Tibial nerve (tissue), 4 donors: Measurements from ENCODE around the gene UNC45A. TPM values are rescaled to one million over a fixed set of nuclear protein-coding genes. Genes with fewer than 3 reads are reported as not detected.
A peak's percentile ranks its signal among the peaks of the same experiment; 100 is the strongest.

Experiments used
- DNase-seq, 2 donors: peaks; one replicate each; pipeline ENCODE4 v3.0.0-alpha.2; 2019; ENCODE audit warnings: low spot score in 2 of 2
- H3K27ac ChIP-seq, 4 donors: fragments of 200-600 bp; sonication (generic) in 3 of 4; one replicate each; pipeline ENCODE4 v1.5.1; 2017 to 2019; ENCODE audit warnings: mild to moderate bottlenecking in 1 of 4
- H3K27me3 ChIP-seq, 2 donors: fragments of 200-600 bp; sonication (generic) in 1 of 2; one replicate each; pipeline versions ENCODE4 v1.5.1 to v1.6.0; 2017 to 2019
- H3K36me3 ChIP-seq, 3 donors: fragments of 200-600 bp; sonication (generic); one replicate each; pipeline ENCODE4 v1.5.1; 2018 to 2019
- H3K4me1 ChIP-seq, 4 donors: fragments of 200-600 bp; sonication (generic) in 3 of 4; one replicate each; pipeline ENCODE4 v1.5.1; 2017 to 2019
- H3K4me3 ChIP-seq, 4 donors: fragments of 200-600 bp; sonication (generic) in 3 of 4; one replicate each; pipeline ENCODE4 v1.5.1; 2017 to 2019; ENCODE audit warnings: mild to moderate bottlenecking in 1 of 4, moderate library complexity in 1 of 4
- H3K9me3 ChIP-seq, 4 donors: fragments of 200-600 bp; sonication (generic) in 3 of 4; one replicate each; pipeline ENCODE4 v1.5.1; 2017 to 2019
- EP300 ChIP-seq, 2 donors: sonication (generic); formaldehyde crosslinking; IDR thresholded peaks; one replicate each; pipeline ENCODE4 v1.6.1; 2017; ENCODE audit warnings: antibody characterized with exemption in 2 of 2, mild to moderate bottlenecking in 1 of 2
- POLR2A ChIP-seq, 2 donors: fragments of 450-650 bp; IDR thresholded peaks; one replicate each; pipeline ENCODE4 v1.6.1; 2017; ENCODE audit warnings: antibody characterized with exemption in 2 of 2, mild to moderate bottlenecking in 2 of 2, moderate library complexity in 2 of 2
- WGBS, 2 donors: methylation state at CpG; one replicate each; pipeline ENCODE4 v1.1.5; 2018; 5-methylcytosine and 5-hydroxymethylcytosine counted together
- small RNA-seq: library from RNA; depleted of rRNA; stranded (forward); fragments of <200 nt; gene quantifications from one replicate; pipeline ENCODE3, GENCODE V24; 2016
- total RNA-seq, 4 donors: library from RNA; depleted of rRNA; stranded (reverse); fragments of >200 nt; gene quantifications; one replicate each; pipeline ENCODE4 v1.1.0, GENCODE V29; 2016
- TF ChIP-seq, protein P1 (sequence below), 5 experiments: fragments of 200-600 bp in 3 of 5; fragments of 450-650 bp in 2 of 5; sonication (generic) in 3 of 5; IDR thresholded peaks; one replicate each; pipeline ENCODE4 v1.5.1; 2016 to 2019; ENCODE audit warnings: antibody characterized with exemption in 5 of 5, mild to moderate bottlenecking in 3 of 5, moderate library complexity in 2 of 5

Gene UNC45A
- total RNA-seq, 4 donors from 2014 or later: 47.7 to 64.2 (median 58.4) TPM

- H3K9me3 ChIP-seq: no peaks in the 10 kb centered on the region
- no peaks in the 10 kb centered on the region for H3K27me3 ChIP-seq
- H3K27ac ChIP-seq: peak overlapping the region; percentile 87 to 98 (median 92)
- no peak for DNase-seq
- peak overlapping the region; percentile 80 to 89 (median 84) for H3K4me3 ChIP-seq
- H3K36me3 ChIP-seq: peaks cover 0 to 23% (median 0%) of the 10 kb centered on the region in 3 donors
- WGBS, 2 donors: 0% methylated on average over 13 to 19 of the region's 50 CpGs
- TF ChIP-seq POLR2A (IDR thresholded peaks at IDR 0.05) (no peak), EP300 (IDR thresholded peaks at IDR 0.05) (no peak)
- TF ChIP-seq, protein P1, sequence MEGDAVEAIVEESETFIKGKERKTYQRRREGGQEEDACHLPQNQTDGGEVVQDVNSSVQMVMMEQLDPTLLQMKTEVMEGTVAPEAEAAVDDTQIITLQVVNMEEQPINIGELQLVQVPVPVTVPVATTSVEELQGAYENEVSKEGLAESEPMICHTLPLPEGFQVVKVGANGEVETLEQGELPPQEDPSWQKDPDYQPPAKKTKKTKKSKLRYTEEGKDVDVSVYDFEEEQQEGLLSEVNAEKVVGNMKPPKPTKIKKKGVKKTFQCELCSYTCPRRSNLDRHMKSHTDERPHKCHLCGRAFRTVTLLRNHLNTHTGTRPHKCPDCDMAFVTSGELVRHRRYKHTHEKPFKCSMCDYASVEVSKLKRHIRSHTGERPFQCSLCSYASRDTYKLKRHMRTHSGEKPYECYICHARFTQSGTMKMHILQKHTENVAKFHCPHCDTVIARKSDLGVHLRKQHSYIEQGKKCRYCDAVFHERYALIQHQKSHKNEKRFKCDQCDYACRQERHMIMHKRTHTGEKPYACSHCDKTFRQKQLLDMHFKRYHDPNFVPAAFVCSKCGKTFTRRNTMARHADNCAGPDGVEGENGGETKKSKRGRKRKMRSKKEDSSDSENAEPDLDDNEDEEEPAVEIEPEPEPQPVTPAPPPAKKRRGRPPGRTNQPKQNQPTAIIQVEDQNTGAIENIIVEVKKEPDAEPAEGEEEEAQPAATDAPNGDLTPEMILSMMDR (IDR thresholded peaks at IDR 0.05): no peak
- H3K4me1 ChIP-seq: peaks cover 0 to 17% (median 0%) of the 10 kb centered on the region in 4 donors
Observed at GRCh38 chr15:90994059-90994416, 59.0 kb downstream of the UNC45A start.

GRCh38 chr15:90994417-90995311 is 59.6 kb downstream of the UNC45A start, which contains the start of gene PRC1:
TSS of gene PRC1 (minus strand) at chr15:90994535. CDS start at chr15:90994417, 118 bp downstream.
- no peaks in the 10 kb centered on the region for H3K9me3 ChIP-seq
- H3K4me1 ChIP-seq: peaks cover 0 to 17% (median 0%) of the 10 kb centered on the region in 4 donors
- H3K36me3 ChIP-seq: peaks cover 0 to 29% (median 3%) of the 10 kb centered on the region in 3 donors
- peak within 1 kb of the TSS; percentile 87 to 98 (median 92) for H3K27ac ChIP-seq
- 0 to 1% methylated on average over 28 to 62 of the region's 75 CpGs for WGBS, 2 donors
- peak; percentile 93 to 94 for DNase-seq
- H3K4me3 ChIP-seq: peak within 1 kb of the TSS; percentile 80 to 89 (median 84)
- H3K27me3 ChIP-seq: no peaks in the 10 kb centered on the region
- peak; percentile 78 to 95 for TF ChIP-seq EP300 (IDR thresholded peaks at IDR 0.05)
- TF ChIP-seq, protein P1 (IDR thresholded peaks at IDR 0.05): peak in 1 of 5 experiments; percentile 22
- TF ChIP-seq POLR2A (IDR thresholded peaks at IDR 0.05): peak; percentile 42 to 92

DNA sequence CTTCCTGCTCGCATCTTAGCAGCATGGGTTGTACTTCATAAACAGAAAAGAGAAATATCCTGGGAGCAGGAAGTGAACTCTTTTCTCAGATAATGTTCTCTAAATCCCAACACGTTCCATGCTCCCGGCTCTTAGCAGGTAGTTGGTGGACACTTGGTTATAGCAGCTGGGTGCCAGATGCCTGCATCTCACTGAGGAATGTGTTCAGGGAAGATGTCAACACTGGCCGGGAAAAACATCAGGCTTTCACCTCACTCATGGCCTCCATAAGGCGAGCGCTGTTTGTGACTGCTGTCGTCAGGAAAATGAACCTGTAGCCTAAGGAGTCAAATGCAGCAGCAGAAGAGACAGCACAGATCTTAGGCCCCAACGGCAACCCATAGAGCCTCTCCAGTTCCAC is 63.7 kb downstream of the UNC45A start:
- H3K4me3 ChIP-seq: no peak overlapping the region
- DNase-seq: no peak
- H3K9me3 ChIP-seq: no peaks in the 10 kb centered on the region
- no peak overlapping the region for H3K27ac ChIP-seq
- TF ChIP-seq, protein P1 (IDR thresholded peaks at IDR 0.05): no peak
- no peak for TF ChIP-seq POLR2A (IDR thresholded peaks at IDR 0.05)
- TF ChIP-seq EP300 (IDR thresholded peaks at IDR 0.05): no peak
- peaks cover 0 to 10% (median 0%) of the 10 kb centered on the region in 4 donors for H3K4me1 ChIP-seq
- H3K36me3 ChIP-seq: peaks cover 0 to 70% (median 4%) of the 10 kb centered on the region in 3 donors
- 78 to 90% methylated on average over 8 of the region's 8 CpGs for WGBS, 2 donors
- no peaks in the 10 kb centered on the region for H3K27me3 ChIP-seq

GRCh38 chr15:91001209-91001608 is 66.1 kb downstream of the UNC45A start:
- TF ChIP-seq POLR2A (IDR thresholded peaks at IDR 0.05) (no peak), EP300 (IDR thresholded peaks at IDR 0.05) (no peak)
- TF ChIP-seq, protein P1 (IDR thresholded peaks at IDR 0.05): no peak
- Histone ChIP-seq H3K4me3 (no peak overlapping the region), H3K36me3 (peaks cover 0 to 95% (median 15%) of the 10 kb centered on the region in 3 donors), H3K9me3 (no peaks in the 10 kb centered on the region), H3K27me3 (no peaks in the 10 kb centered on the region), H3K27ac (no peak overlapping the region), H3K4me1 (no peaks in the 10 kb centered on the region)
- DNase-seq: no peak
- WGBS, 2 donors: 85 to 94% methylated on average over 3 of the region's 3 CpGs

Small RNA genes within 50 kb of the gene (small RNA-seq; reads per million reads assigned to genes)
- not detected for gene RF00019

Other genes starting within 250 kb of the UNC45A start
- gene BLM, start 217.9 kb upstream of the UNC45A start, total RNA-seq: 1 to 10 TPM in 2 of 4 donors, under 1 TPM in 2; 0.66 to 9.6 (median 1.0) TPM
- gene FURIN, start 66.7 kb upstream of the UNC45A start, total RNA-seq: 10 to 100 TPM; 28.7 to 71.1 (median 42.4) TPM
- gene FES, start 50.8 kb upstream of the UNC45A start, total RNA-seq: 100 to 1,000 TPM in 1 of 4 donors, 10 to 100 TPM in 3; 62.0 to 183 (median 72.1) TPM
- 100 to 1,000 TPM in 3 of 4 donors, 10 to 100 TPM in 1; 83.5 to 178 (median 128) TPM for gene MAN2A2, start 32.0 kb upstream of the UNC45A start, total RNA-seq
- 10 to 100 TPM; 16.5 to 22.5 (median 18.7) TPM for gene HDDC3, start 2.7 kb upstream of the UNC45A start, total RNA-seq
- 10 to 100 TPM in 3 of 4 donors, 1 to 10 TPM in 1; 8.7 to 15.9 (median 12.5) TPM for gene RCCD1, start 19.6 kb downstream of the UNC45A start, total RNA-seq
- gene PRC1, start 59.2 kb downstream of the UNC45A start, total RNA-seq: 10 to 100 TPM; 12.1 to 31.0 (median 14.9) TPM
- 10 to 100 TPM in 2 of 4 donors, 1 to 10 TPM in 2; 8.7 to 10.9 (median 10.1) TPM for gene VPS33B, start 87.3 kb downstream of the UNC45A start, total RNA-seq
- 10 to 100 TPM in 3 of 4 donors, 1 to 10 TPM in 1; 8.3 to 20.5 (median 17.1) TPM for gene SV2B, start 165.0 kb downstream of the UNC45A start, total RNA-seq